Esophagus squamous epithelium (tissue), 4 donors: Measurements from ENCODE around the gene GNAI1.

Source experiments
- CTCF ChIP-seq, 6 experiments: fragments of 450-650 bp in 4 of 6; fragments of 200-600 bp in 2 of 6; sonication (generic) in 2 of 6; IDR thresholded peaks; one replicate each; pipeline ENCODE4 v1.5.1; 2016 to 2019; ENCODE audit warnings: antibody characterized with exemption in 6 of 6, mild to moderate bottlenecking in 4 of 6, moderate library complexity in 4 of 6
- POLR2A ChIP-seq, 4 donors: fragments of 450-650 bp; IDR thresholded peaks; one replicate each; pipeline ENCODE4 v1.6.1; 2017; ENCODE audit warnings: antibody characterized with exemption in 4 of 4, mild to moderate bottlenecking in 4 of 4, moderate library complexity in 3 of 4

GRCh38 chr7:80243425-80243824 lies 108.8 kb downstream of the GNAI1 start:
- TF ChIP-seq CTCF (IDR thresholded peaks at IDR 0.05), result no peak
- TF ChIP-seq POLR2A (IDR thresholded peaks at IDR 0.05), result no peak
